Activated T-cell treated with anti-CD3 and anti-CD28 coated beads, Interleukin-2, amount 50 U/mL, for 24 hours (primary cell): ENCODE results near the gene TST.

Experiments
- DNase-seq: peaks from one replicate; pipeline ENCODE4 v3.0.0-alpha.2; 2020
- H3K27ac Mint-ChIP-seq: 2 replicates; pipeline ENCODE4 v1.8.0; 2020; ENCODE audit warnings: mild to moderate bottlenecking, mixed read lengths
- H3K27me3 Mint-ChIP-seq: 2 replicates; pipeline ENCODE4 v1.8.0; 2020; ENCODE audit warnings: mixed read lengths
- H3K36me3 Mint-ChIP-seq: 2 replicates; pipeline ENCODE4 v1.8.0; 2020; ENCODE audit warnings: low read depth, mixed read lengths
- H3K4me1 Mint-ChIP-seq: 2 replicates; pipeline ENCODE4 v1.8.0; 2020; ENCODE audit warnings: low read depth, mixed read lengths
- H3K4me3 Mint-ChIP-seq: 2 replicates; pipeline ENCODE4 v1.8.0; 2020; ENCODE audit warnings: mild to moderate bottlenecking, moderate library complexity, mixed read lengths
- H3K9me3 Mint-ChIP-seq: 2 replicates; pipeline ENCODE4 v1.8.0; 2020; ENCODE audit warnings: mixed read lengths

Gene TST

GRCh38 chr22:36979016-36979910, 40.0 kb downstream of the TST start:
- H3K27me3 Mint-ChIP-seq, result peaks cover 9% of the 10 kb centered on the region
- no peaks in the 10 kb centered on the region for H3K36me3 Mint-ChIP-seq

GRCh38 chr22:36977947-36978660, 41.1 kb downstream of the TST start:
- H3K36me3 Mint-ChIP-seq, result no peaks in the 10 kb centered on the region
- peaks cover 4% of the 10 kb centered on the region for H3K27me3 Mint-ChIP-seq
- peaks cover 15% of the 10 kb centered on the region for H3K4me1 Mint-ChIP-seq
- peak overlapping the region; percentile 82 for H3K4me3 Mint-ChIP-seq
- H3K9me3 Mint-ChIP-seq, result no peaks in the 10 kb centered on the region
- H3K27ac Mint-ChIP-seq, result peak overlapping the region; percentile 92
- peak; percentile 90 for DNase-seq

More at GRCh38 chr22:36979016-36979910, 40.0 kb downstream of the TST start:
- peaks cover 15% of the 10 kb centered on the region for H3K4me1 Mint-ChIP-seq
- no peak overlapping the region for H3K4me3 Mint-ChIP-seq
- no peak for DNase-seq
- H3K27ac Mint-ChIP-seq, result no peak overlapping the region
- no peaks in the 10 kb centered on the region for H3K9me3 Mint-ChIP-seq

- Mint-ChIP-seq H3K27me3 (no peaks in the 10 kb centered on the region), H3K27ac (peak overlapping the region; percentile 92), H3K36me3 (no peaks in the 10 kb centered on the region), H3K4me3 (peak overlapping the region; percentile 82), H3K9me3 (no peaks in the 10 kb centered on the region), H3K4me1 (peaks cover 15% of the 10 kb centered on the region)
- peak; percentile 83 for DNase-seq
Measured at GRCh38 chr22:36977401-36977861, 41.8 kb downstream of the TST start.

- Mint-ChIP-seq H3K36me3 (no peaks in the 10 kb centered on the region), H3K27ac (no peak overlapping the region), H3K9me3 (no peaks in the 10 kb centered on the region), H3K4me3 (no peak overlapping the region), H3K27me3 (no peaks in the 10 kb centered on the region), H3K4me1 (peaks cover 15% of the 10 kb centered on the region)
- no peak for DNase-seq
Measured at GRCh38 chr22:36976606-36977005, 42.6 kb downstream of the TST start.

- Mint-ChIP-seq H3K4me1 (peaks cover under 1% of the 10 kb centered on the region), H3K9me3 (no peaks in the 10 kb centered on the region), H3K27ac (no peak overlapping the region), H3K27me3 (peaks cover 2% of the 10 kb centered on the region), H3K36me3 (no peaks in the 10 kb centered on the region), H3K4me3 (no peak overlapping the region)
- no peak for DNase-seq
Measured at GRCh38 chr22:36971341-36972125, 47.7 kb downstream of the TST start.

- Mint-ChIP-seq H3K4me1 (no peaks in the 10 kb centered on the region), H3K27me3 (peaks cover 4% of the 10 kb centered on the region), H3K36me3 (no peaks in the 10 kb centered on the region), H3K4me3 (no peak overlapping the region), H3K9me3 (no peaks in the 10 kb centered on the region), H3K27ac (no peak overlapping the region)
- no peak for DNase-seq
Measured at GRCh38 chr22:36968249-36968964, 50.8 kb downstream of the TST start.

- Mint-ChIP-seq H3K27me3 (peaks cover 8% of the 10 kb centered on the region), H3K4me1 (no peaks in the 10 kb centered on the region), H3K36me3 (no peaks in the 10 kb centered on the region), H3K27ac (no peak overlapping the region), H3K9me3 (no peaks in the 10 kb centered on the region), H3K4me3 (no peak overlapping the region)
- DNase-seq, result no peak
Measured at GRCh38 chr22:36966851-36967540, 52.3 kb downstream of the TST start.

- DNase-seq, result no peak
- no peaks in the 10 kb centered on the region for H3K4me1 Mint-ChIP-seq
- H3K27me3 Mint-ChIP-seq, result peaks cover 18% of the 10 kb centered on the region
- H3K36me3 Mint-ChIP-seq, result no peaks in the 10 kb centered on the region
- H3K27ac Mint-ChIP-seq, result no peak overlapping the region
- no peaks in the 10 kb centered on the region for H3K9me3 Mint-ChIP-seq
- H3K4me3 Mint-ChIP-seq, result no peak overlapping the region
Measured at GRCh38 chr22:36965696-36966095, 53.6 kb downstream of the TST start.

GRCh38 chr22:36964106-36964505, 55.1 kb downstream of the TST start:
- no peaks in the 10 kb centered on the region for H3K9me3 Mint-ChIP-seq

GRCh38 chr22:36963302-36963701, 55.9 kb downstream of the TST start:
- H3K9me3 Mint-ChIP-seq, result no peaks in the 10 kb centered on the region
- no peak overlapping the region for H3K4me3 Mint-ChIP-seq
- H3K36me3 Mint-ChIP-seq, result no peaks in the 10 kb centered on the region
- peaks cover 31% of the 10 kb centered on the region for H3K27me3 Mint-ChIP-seq
- no peak for DNase-seq
- no peak overlapping the region for H3K27ac Mint-ChIP-seq
- H3K4me1 Mint-ChIP-seq, result no peaks in the 10 kb centered on the region

More at GRCh38 chr22:36964106-36964505, 55.1 kb downstream of the TST start:
- no peak for DNase-seq
- H3K27me3 Mint-ChIP-seq, result peaks cover 31% of the 10 kb centered on the region
- H3K27ac Mint-ChIP-seq, result no peak overlapping the region
- no peaks in the 10 kb centered on the region for H3K4me1 Mint-ChIP-seq
- no peaks in the 10 kb centered on the region for H3K36me3 Mint-ChIP-seq
- H3K4me3 Mint-ChIP-seq, result no peak overlapping the region

GRCh38 chr22:36961626-36962025, 57.6 kb downstream of the TST start:
- H3K4me3 Mint-ChIP-seq, result no peak overlapping the region
- H3K4me1 Mint-ChIP-seq, result no peaks in the 10 kb centered on the region
- H3K9me3 Mint-ChIP-seq, result peaks cover 6% of the 10 kb centered on the region
- peaks cover 29% of the 10 kb centered on the region for H3K27me3 Mint-ChIP-seq
- no peak overlapping the region for H3K27ac Mint-ChIP-seq
- H3K36me3 Mint-ChIP-seq, result no peaks in the 10 kb centered on the region
- DNase-seq, result no peak
